Neuronal stem cell (in vitro differentiated cells): ENCODE data around the gene PRPS1.
"Not testable (repeated sequence)": the region's sequence is repeated elsewhere in the genome, so short reads cannot be mapped to it uniquely, and the experiment has no call there.

Source experiments
- DNase-seq: peaks from one replicate; pipeline ENCODE4 v3.0.0-alpha.2; 2013; ENCODE audit warnings: low spot score
- H2AFZ ChIP-seq: one replicate; pipeline ENCODE4 v1.6.1; 2013; ENCODE audit warnings: mild to moderate bottlenecking, low read length, inconsistent platforms
- H2AK5ac ChIP-seq: 2 replicates; pipeline ENCODE4 v1.6.1; 2013; ENCODE audit warnings: low read depth, mild to moderate bottlenecking, inconsistent platforms, low read length, moderate library complexity, mixed read lengths
- H2BK120ac ChIP-seq: 2 replicates; pipeline ENCODE4 v1.6.1; 2013; ENCODE audit warnings: low read depth, mild to moderate bottlenecking, inconsistent platforms, low read length, moderate library complexity, mixed read lengths
- H2BK12ac ChIP-seq: one replicate; pipeline ENCODE4 v1.6.1; 2013; ENCODE audit warnings: low read length, inconsistent platforms
- H2BK15ac ChIP-seq: 2 replicates; pipeline ENCODE4 v1.6.1; 2013; ENCODE audit warnings: mild to moderate bottlenecking, low read length, inconsistent platforms, mixed read lengths
- H2BK5ac ChIP-seq: one replicate; pipeline ENCODE4 v1.6.1; 2013; ENCODE audit warnings: inconsistent platforms, mild to moderate bottlenecking, low read length, moderate library complexity
- H3K14ac ChIP-seq: one replicate; pipeline ENCODE4 v1.6.1; 2013; ENCODE audit warnings: low read length, inconsistent platforms
- H3K18ac ChIP-seq: 2 replicates; pipeline ENCODE4 v1.6.1; 2013; ENCODE audit warnings: low read length, inconsistent platforms
- H3K23ac ChIP-seq: 2 replicates; pipeline ENCODE4 v1.6.1; 2013; ENCODE audit warnings: low read depth, mild to moderate bottlenecking, mixed read lengths, low read length, inconsistent platforms; ENCODE audit not compliant: poor library complexity
- H3K27ac ChIP-seq: replicated peaks from 3 replicates; pipeline ENCODE4 v1.5.1; 2013; ENCODE audit warnings: low read length, inconsistent platforms
- H3K27me3 ChIP-seq, 3 experiments: 2 replicates each; pipeline ENCODE4 v1.6.1; 2013; ENCODE audit warnings: low read length in 3 of 3, mild to moderate bottlenecking in 2 of 3, inconsistent platforms in 1 of 3, low read depth in 1 of 3, mixed read lengths in 1 of 3, moderate library complexity in 1 of 3; ENCODE audit not compliant: control insufficient read depth in 3 of 3, insufficient read depth in 3 of 3
- H3K36me3 ChIP-seq, 2 donors: replicated peaks in 1 of 2; 2 replicates each; pipeline ENCODE4 v1.6.1; 2013; ENCODE audit warnings: low read length in 2 of 2; ENCODE audit not compliant: control insufficient read depth in 2 of 2, insufficient read depth in 2 of 2
- H3K4ac ChIP-seq: 2 replicates; pipeline ENCODE4 v1.6.1; 2013; ENCODE audit warnings: inconsistent platforms, mild to moderate bottlenecking, low read length, moderate library complexity
- H3K4me1 ChIP-seq, 2 donors: 1 replicate in 1 of 2; 2 replicates in 1 of 2; pipeline ENCODE4 v1.6.1; 2013; ENCODE audit warnings: low read length in 2 of 2, low read depth in 1 of 2; ENCODE audit not compliant: control insufficient read depth in 2 of 2, insufficient read depth in 1 of 2
- H3K4me2 ChIP-seq: one replicate; pipeline ENCODE4 v1.6.1; 2013; ENCODE audit warnings: mild to moderate bottlenecking, low read length, inconsistent platforms; ENCODE audit not compliant: insufficient read depth, poor library complexity, severe bottlenecking
- H3K4me3 ChIP-seq, 2 donors: 2 replicates each; pipeline ENCODE4 v1.5.1; 2013; ENCODE audit warnings: low read length in 2 of 2, mild to moderate bottlenecking in 2 of 2, inconsistent platforms in 1 of 2, moderate library complexity in 1 of 2
- H3K79me1 ChIP-seq: one replicate; pipeline ENCODE4 v1.6.1; 2013; ENCODE audit warnings: low read depth, mild to moderate bottlenecking, inconsistent platforms, low read length, moderate library complexity
- H3K9ac ChIP-seq: one replicate; pipeline ENCODE4 v1.6.1; 2013; ENCODE audit warnings: mild to moderate bottlenecking, low read depth, low read length, inconsistent platforms; ENCODE audit not compliant: poor library complexity
- H3K9me3 ChIP-seq, 2 donors: replicated peaks in 1 of 2; 2 replicates each; pipeline versions ENCODE3 to v1.6.1; 2013; ENCODE audit warnings: low read length in 2 of 2, mild to moderate bottlenecking in 2 of 2, inconsistent platforms in 1 of 2, low read depth in 1 of 2, mixed read lengths in 1 of 2, moderate library complexity in 1 of 2; ENCODE audit not compliant: control insufficient read depth in 2 of 2, insufficient read depth in 1 of 2
- H4K8ac ChIP-seq: one replicate; pipeline ENCODE4 v1.6.1; 2013; ENCODE audit warnings: low read depth, mild to moderate bottlenecking, inconsistent platforms, low read length, moderate library complexity
- H4K91ac ChIP-seq: one replicate; pipeline ENCODE4 v1.6.1; 2013; ENCODE audit warnings: low read length, low read depth, mild to moderate bottlenecking, inconsistent platforms; ENCODE audit not compliant: poor library complexity
- WGBS, 2 donors: extraction: QIAGEN DNeasy Blood & Tissue Kit; methylation state at CpG; one replicate each; pipeline ENCODE4 v1.1.7; 2013; ENCODE audit warnings: missing lambda C conversion rate in 2 of 2, mixed read lengths in 1 of 2; ENCODE audit not compliant: insufficient read length in 2 of 2, insufficient replicate concordance in 1 of 2; ENCODE audit errors: extremely low coverage in 2 of 2; 5-methylcytosine and 5-hydroxymethylcytosine counted together

The PRPS1 gene

DNA sequence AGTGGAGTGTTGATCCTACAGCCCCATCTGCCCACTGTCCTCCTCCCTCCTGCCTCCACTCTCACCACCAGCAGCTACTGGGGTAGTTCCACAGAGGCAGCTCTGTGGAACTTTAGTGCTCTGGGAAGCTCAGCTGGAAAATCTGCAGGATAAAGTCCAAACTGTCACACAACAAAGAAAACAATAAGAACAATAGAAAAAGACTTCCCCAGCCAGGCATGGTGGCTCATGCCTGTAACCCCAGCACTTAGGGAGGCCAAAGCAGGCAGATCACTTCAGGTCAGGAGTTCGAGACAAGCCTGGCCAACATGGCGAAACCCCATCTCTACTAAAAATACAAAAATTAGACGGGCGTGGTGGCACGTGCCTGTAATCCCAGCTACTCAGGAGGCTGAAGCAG, 40.4 kb downstream of the PRPS1 start:
- not testable (repeated sequence) for H3K27ac ChIP-seq, H3K9me3 ChIP-seq, H3K9ac ChIP-seq, DNase-seq, H3K4me2 ChIP-seq, H4K91ac ChIP-seq, H3K4me1 ChIP-seq, H3K27me3 ChIP-seq, H3K4me3 ChIP-seq, H2BK15ac ChIP-seq, H3K79me1 ChIP-seq, H2BK5ac ChIP-seq, H2BK12ac ChIP-seq, H2BK120ac ChIP-seq, H2AFZ ChIP-seq, H3K23ac ChIP-seq, H4K8ac ChIP-seq, H2AK5ac ChIP-seq, H3K36me3 ChIP-seq, H3K4ac ChIP-seq, H3K18ac ChIP-seq, H3K14ac ChIP-seq
- WGBS, 2 donors, result no CpG with 5 or more reads among the region's 5 CpGs

DNA sequence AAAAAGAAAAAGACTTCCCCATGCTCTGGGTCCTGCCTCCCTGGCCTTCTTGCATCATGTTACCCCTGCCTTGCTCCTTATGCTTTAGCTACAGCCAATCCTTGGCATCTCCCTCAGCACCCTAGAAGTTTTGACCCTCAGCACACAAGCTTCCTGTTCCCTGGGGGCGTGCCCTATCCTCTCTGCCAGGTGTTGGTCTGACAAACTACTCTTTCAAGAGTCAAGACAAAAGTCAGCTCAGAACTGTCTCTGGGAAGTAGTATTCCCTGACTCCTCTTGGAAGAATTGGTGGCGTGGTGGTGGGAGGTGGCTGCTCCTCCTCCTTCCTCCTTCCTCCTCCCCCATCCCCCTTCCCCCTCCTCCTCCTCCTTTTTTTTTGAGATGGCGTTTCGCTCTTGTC, 41.0 kb downstream of the PRPS1 start:
- Histone ChIP-seq H4K8ac (no peak overlapping the region), H2AK5ac (no peak overlapping the region), H3K27me3 (peaks cover 0 to under 1% (median 0%) of the 10 kb centered on the region in 3 experiments), H3K4me3 (no peak overlapping the region), H3K36me3 (no peaks in the 10 kb centered on the region), H2BK12ac (no peak overlapping the region), H2BK15ac (no peak overlapping the region), H3K14ac (no peak overlapping the region), H2BK5ac (no peak overlapping the region), H3K18ac (no peak overlapping the region), H2BK120ac (no peak overlapping the region), H2AFZ (no peak overlapping the region), H3K27ac (no peak overlapping the region), H4K91ac (no peak overlapping the region), H3K79me1 (no peaks in the 10 kb centered on the region), H3K4me1 (peaks cover 0 to 8% of the 10 kb centered on the region in 2 donors), H3K23ac (no peak overlapping the region), H3K9ac (no peak overlapping the region), H3K4me2 (no peak overlapping the region), H3K4ac (no peak overlapping the region), H3K9me3 (no peaks in the 10 kb centered on the region)
- no CpG with 5 or more reads among the region's 4 CpGs for WGBS, 2 donors
- no peak for DNase-seq

DNA sequence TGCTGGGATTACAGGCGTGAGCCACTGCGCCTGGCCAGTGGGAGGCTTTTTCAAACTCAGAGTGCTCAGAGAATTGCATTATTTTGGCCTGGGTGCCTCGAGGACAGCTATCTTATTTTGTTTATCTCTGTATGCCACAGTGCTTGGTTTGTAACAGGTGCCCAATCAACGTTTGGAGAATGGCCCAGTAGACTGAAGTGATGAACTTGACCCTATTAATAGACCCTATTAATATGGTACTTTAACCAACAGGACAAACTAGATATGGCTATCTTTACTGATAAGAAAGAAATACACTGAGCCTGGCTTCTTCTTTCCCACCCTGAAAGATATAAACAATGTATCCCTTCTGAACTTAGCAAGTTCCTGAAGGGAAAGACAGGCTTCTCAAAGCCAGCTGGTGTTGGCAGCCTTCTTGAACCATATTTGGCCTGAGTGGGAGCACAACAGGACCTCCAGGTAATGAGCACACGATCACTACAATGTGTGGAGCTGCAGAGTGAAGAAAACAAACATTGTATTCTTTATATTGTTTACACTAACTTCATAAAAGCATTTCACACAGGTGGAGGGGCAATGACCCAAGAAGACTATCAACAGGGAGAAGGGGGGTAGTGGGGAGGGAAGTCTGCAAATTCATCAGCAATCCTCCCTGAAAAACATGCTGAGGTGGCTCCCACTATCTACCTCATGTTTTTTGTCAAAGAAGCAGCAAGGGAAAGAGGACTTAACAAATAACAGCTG, 41.7 kb downstream of the PRPS1 start:
- Histone ChIP-seq H3K23ac (no peak overlapping the region), H2BK12ac (no peak overlapping the region), H2BK5ac (no peak overlapping the region), H3K9ac (no peak overlapping the region), H4K91ac (no peak overlapping the region), H3K27ac (no peak overlapping the region), H3K9me3 (no peaks in the 10 kb centered on the region), H2AFZ (no peak overlapping the region), H3K4me3 (no peak overlapping the region), H2BK15ac (no peak overlapping the region), H3K79me1 (no peaks in the 10 kb centered on the region), H2BK120ac (no peak overlapping the region), H3K36me3 (no peaks in the 10 kb centered on the region), H2AK5ac (no peak overlapping the region), H3K4ac (no peak overlapping the region), H4K8ac (no peak overlapping the region), H3K18ac (no peak overlapping the region), H3K4me2 (no peak overlapping the region), H3K4me1 (peaks cover 0 to 10% of the 10 kb centered on the region in 2 donors), H3K14ac (no peak overlapping the region), H3K27me3 (peaks cover 0 to 5% (median 0%) of the 10 kb centered on the region in 3 experiments)
- DNase-seq, result no peak
- no CpG with 5 or more reads among the region's 5 CpGs for WGBS, 2 donors

- not testable (repeated sequence) for H3K23ac ChIP-seq, H4K8ac ChIP-seq, H3K14ac ChIP-seq, DNase-seq, H3K4ac ChIP-seq, H3K9me3 ChIP-seq, H3K36me3 ChIP-seq, H2AK5ac ChIP-seq, H3K9ac ChIP-seq, H2BK12ac ChIP-seq, H2BK15ac ChIP-seq, H3K27ac ChIP-seq, H2BK5ac ChIP-seq, H2AFZ ChIP-seq, H3K4me2 ChIP-seq, H4K91ac ChIP-seq, H2BK120ac ChIP-seq, H3K18ac ChIP-seq, H3K79me1 ChIP-seq, H3K4me3 ChIP-seq
- H3K4me1 ChIP-seq, result peaks cover 0 to 10% of the 10 kb centered on the region in 2 donors
- no CpG with 5 or more reads among the region's 9 CpGs for WGBS, 2 donors
- peaks cover 0 to 17% (median 0%) of the 10 kb centered on the region in 3 experiments for H3K27me3 ChIP-seq
These were observed 42.9 kb downstream of the PRPS1 start for GRCh38 chrX:107671256-107671655.
